ENCODE data around the gene HLA-DQA1. TPM values are rescaled to one million over a fixed set of nuclear protein-coding genes. Genes with fewer than 3 reads are reported as not detected.
"Not testable (repeated sequence)": the region's sequence is repeated elsewhere in the genome, so short reads cannot be mapped to it uniquely, and the experiment has no call there.

Gene HLA-DQA1
- total RNA-seq, 2 experiments from 2014 or later, result 35.4 to 41.1 TPM

GRCh38 chr6:32645047-32645703, 8.0 kb downstream of the HLA-DQA1 start:
- ChIA-PET CTCF (no interaction called here), POLR2A (no interaction called here)
- peaks cover 30% of the 10 kb centered on the region for H3K36me3 Mint-ChIP-seq (ENCODE audit: low read depth)

GRCh38 chr6:32655203-32655710, 18.1 kb downstream of the HLA-DQA1 start:
- CTCF ChIA-PET, result no interaction called here
- POLR2A ChIA-PET, result no interaction called here
- peaks cover 2% of the 10 kb centered on the region for H3K27me3 Mint-ChIP-seq
- peaks cover 27% of the 10 kb centered on the region for H3K36me3 Mint-ChIP-seq (ENCODE audit: low read depth)
- H3K4me1 Mint-ChIP-seq, result no peaks in the 10 kb centered on the region
- no peak overlapping the region for H3K4me3 Mint-ChIP-seq
- H3K9me3 Mint-ChIP-seq, result peaks cover 5% of the 10 kb centered on the region
- H3K27ac Mint-ChIP-seq, result no peak overlapping the region
- DNase-seq, result no peak

More at GRCh38 chr6:32645047-32645703, 8.0 kb downstream of the HLA-DQA1 start:
- Mint-ChIP-seq H3K4me3 (no peak overlapping the region), H3K27ac (no peak overlapping the region), H3K9me3 (no peaks in the 10 kb centered on the region), H3K4me1 (peaks cover 26% of the 10 kb centered on the region), H3K27me3 (peaks cover 14% of the 10 kb centered on the region)
- DNase-seq, result no peak

DNA sequence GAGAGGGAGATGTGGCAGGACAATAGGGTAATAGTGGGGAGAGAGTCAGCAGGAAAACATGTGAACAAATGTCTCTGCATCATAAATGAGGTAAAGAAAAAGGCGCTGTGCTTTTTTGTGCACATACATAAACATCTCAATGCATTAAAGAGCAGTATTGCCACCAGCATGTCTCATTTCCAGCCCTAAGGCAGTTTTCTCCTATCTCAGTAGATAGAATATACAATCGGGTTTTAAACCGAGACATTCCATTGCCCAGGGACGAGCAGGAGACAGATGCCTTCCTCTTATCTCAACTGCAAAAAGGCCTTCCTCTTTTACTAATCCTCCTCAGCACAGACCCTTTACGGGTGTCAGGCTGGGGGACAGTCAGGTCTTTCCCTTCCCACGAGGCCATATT, 20.1 kb downstream of the HLA-DQA1 start:
- H3K4me1 Mint-ChIP-seq, CTCF ChIA-PET, H3K27ac Mint-ChIP-seq, DNase-seq, POLR2A ChIA-PET, H3K27me3 Mint-ChIP-seq, H3K4me3 Mint-ChIP-seq, H3K9me3 Mint-ChIP-seq: not testable (repeated sequence)
- peaks cover 47% of the 10 kb centered on the region for H3K36me3 Mint-ChIP-seq (ENCODE audit: low read depth)

DNA sequence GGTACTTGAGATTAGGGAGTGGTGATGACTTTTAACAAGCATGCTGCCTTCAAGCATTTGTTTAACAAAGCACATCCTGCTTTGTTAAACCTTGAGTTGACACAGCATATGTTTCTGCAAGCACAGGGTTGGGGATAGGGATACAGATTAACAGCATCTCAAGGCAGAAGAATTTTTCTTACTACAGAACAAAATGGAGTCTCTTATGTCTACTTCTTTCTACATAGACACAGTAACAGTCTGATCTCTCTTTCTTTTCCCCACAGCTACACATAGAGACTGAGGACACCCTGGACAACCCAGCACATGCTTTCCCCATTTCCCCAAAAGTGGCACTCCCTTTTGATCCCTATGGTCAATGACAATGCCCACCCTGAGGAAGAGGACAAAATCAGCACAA, 20.6 kb downstream of the HLA-DQA1 start:
- CTCF ChIA-PET, H3K4me3 Mint-ChIP-seq, H3K27ac Mint-ChIP-seq, POLR2A ChIA-PET, H3K4me1 Mint-ChIP-seq, DNase-seq, H3K9me3 Mint-ChIP-seq, H3K27me3 Mint-ChIP-seq: not testable (repeated sequence)
- H3K36me3 Mint-ChIP-seq (ENCODE audit: low read depth), result peaks cover 52% of the 10 kb centered on the region

- ChIA-PET POLR2A (interaction anchor here (0.6 kb wide), 1 partner anchor 27 kb away, joined by 3 read pairs; no protein-coding TSS in a partner anchor), CTCF (no interaction called here)
- H3K4me1 Mint-ChIP-seq, result peaks cover 8% of the 10 kb centered on the region
- DNase-seq, result no peak
- H3K9me3 Mint-ChIP-seq, result peaks cover 5% of the 10 kb centered on the region
- no peak overlapping the region for H3K27ac Mint-ChIP-seq
- no peak overlapping the region for H3K4me3 Mint-ChIP-seq
- peaks cover 58% of the 10 kb centered on the region for H3K36me3 Mint-ChIP-seq (ENCODE audit: low read depth)
- H3K27me3 Mint-ChIP-seq, result no peaks in the 10 kb centered on the region
Observed at GRCh38 chr6:32658268-32658897, 21.2 kb downstream of the HLA-DQA1 start.

GRCh38 chr6:32659856-32660595, 22.8 kb downstream of the HLA-DQA1 start:
- POLR2A ChIA-PET, result interaction anchor here (1.2 to 1.6 kb wide), 2 partner anchors 10 to 37 kb away, joined by 5 to 6 read pairs; no protein-coding TSS in a partner anchor

GRCh38 chr6:32662099-32662498, 24.9 kb downstream of the HLA-DQA1 start:
- DNase-seq, result no peak
- Mint-ChIP-seq H3K4me1 (peaks cover 40% of the 10 kb centered on the region), H3K4me3 (no peak overlapping the region), H3K9me3 (no peaks in the 10 kb centered on the region), H3K27me3 (peaks cover 8% of the 10 kb centered on the region), H3K36me3 (ENCODE audit: low read depth) (peaks cover 79% of the 10 kb centered on the region), H3K27ac (no peak overlapping the region)
- CTCF ChIA-PET, result no interaction called here
- POLR2A ChIA-PET, result no interaction called here

More at GRCh38 chr6:32659856-32660595, 22.8 kb downstream of the HLA-DQA1 start:
- H3K36me3 Mint-ChIP-seq (ENCODE audit: low read depth), result peaks cover 70% of the 10 kb centered on the region
- H3K4me1 Mint-ChIP-seq, result peaks cover 20% of the 10 kb centered on the region
- no peaks in the 10 kb centered on the region for H3K27me3 Mint-ChIP-seq
- CTCF ChIA-PET, result interaction anchor here (1.5 kb wide), 1 partner anchor 38 kb away, joined by 4 read pairs; no protein-coding TSS in a partner anchor
- no peak overlapping the region for H3K27ac Mint-ChIP-seq
- no peak for DNase-seq
- H3K9me3 Mint-ChIP-seq, result peaks cover 3% of the 10 kb centered on the region
- no peak overlapping the region for H3K4me3 Mint-ChIP-seq

DNA sequence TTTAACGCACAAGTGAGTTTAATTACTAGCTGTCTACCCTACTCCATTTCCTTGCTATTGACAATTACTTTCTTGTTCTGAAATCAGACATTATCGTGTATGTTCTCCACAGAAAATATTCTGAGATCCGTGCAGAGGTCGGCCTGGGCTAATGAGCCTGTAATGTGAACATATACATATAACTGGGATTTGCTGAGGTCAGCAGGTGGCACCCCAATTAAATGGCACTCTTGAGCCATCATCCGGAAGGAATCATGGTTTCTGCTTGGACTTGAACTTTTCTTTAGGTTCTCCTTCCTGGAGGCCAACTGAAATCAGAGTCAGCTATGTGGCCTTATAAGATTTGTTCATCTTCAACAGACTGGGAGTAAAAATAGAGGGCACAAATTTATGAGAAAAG, 25.6 kb downstream of the HLA-DQA1 start:
- Mint-ChIP-seq H3K4me1 (peaks cover 47% of the 10 kb centered on the region), H3K27me3 (peaks cover 8% of the 10 kb centered on the region), H3K36me3 (ENCODE audit: low read depth) (peaks cover 76% of the 10 kb centered on the region), H3K9me3 (no peaks in the 10 kb centered on the region), H3K4me3 (no peak overlapping the region), H3K27ac (no peak overlapping the region)
- CTCF ChIA-PET, result interaction anchor here (2.2 kb wide), 1 partner anchor 98 kb away, joined by 6 read pairs; no protein-coding TSS in a partner anchor
- no peak for DNase-seq
- POLR2A ChIA-PET, result no interaction called here

DNA sequence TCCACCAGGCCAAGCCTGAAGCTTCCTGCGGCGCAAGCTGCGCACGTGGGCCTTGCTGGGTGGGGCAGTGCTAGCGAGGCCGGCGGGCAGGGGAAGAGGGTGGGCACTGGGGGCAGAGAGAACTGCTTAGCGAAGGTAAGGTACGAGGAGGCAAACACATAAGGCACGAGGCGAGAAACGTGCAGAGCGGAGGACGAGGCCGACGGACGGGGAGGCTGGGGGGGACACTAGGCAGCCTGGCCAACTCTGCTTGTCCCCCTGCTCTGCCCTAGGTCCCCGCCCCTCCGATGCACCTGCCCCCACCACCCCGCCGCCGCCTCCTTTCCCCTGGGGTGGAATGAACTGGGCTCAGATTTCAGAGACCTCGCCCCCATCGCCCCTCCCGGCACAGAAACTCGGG, 27.1 kb downstream of the HLA-DQA1 start:
- Mint-ChIP-seq H3K36me3 (ENCODE audit: low read depth) (peaks cover 64% of the 10 kb centered on the region), H3K4me3 (peak overlapping the region; percentile 93), H3K9me3 (no peaks in the 10 kb centered on the region), H3K4me1 (peaks cover 60% of the 10 kb centered on the region), H3K27me3 (peaks cover 8% of the 10 kb centered on the region), H3K27ac (no peak overlapping the region)
- DNase-seq, result no peak
- POLR2A ChIA-PET, result interaction anchor here (0.8 to 2.9 kb wide), 2 partner anchors 41 to 97 kb away, joined by 5 to 24 read pairs; no protein-coding TSS in a partner anchor
- CTCF ChIA-PET, result interaction anchor here (2.2 to 2.3 kb wide), 2 partner anchors 42 to 96 kb away, joined by 6 to 9 read pairs; no protein-coding TSS in a partner anchor

DNA sequence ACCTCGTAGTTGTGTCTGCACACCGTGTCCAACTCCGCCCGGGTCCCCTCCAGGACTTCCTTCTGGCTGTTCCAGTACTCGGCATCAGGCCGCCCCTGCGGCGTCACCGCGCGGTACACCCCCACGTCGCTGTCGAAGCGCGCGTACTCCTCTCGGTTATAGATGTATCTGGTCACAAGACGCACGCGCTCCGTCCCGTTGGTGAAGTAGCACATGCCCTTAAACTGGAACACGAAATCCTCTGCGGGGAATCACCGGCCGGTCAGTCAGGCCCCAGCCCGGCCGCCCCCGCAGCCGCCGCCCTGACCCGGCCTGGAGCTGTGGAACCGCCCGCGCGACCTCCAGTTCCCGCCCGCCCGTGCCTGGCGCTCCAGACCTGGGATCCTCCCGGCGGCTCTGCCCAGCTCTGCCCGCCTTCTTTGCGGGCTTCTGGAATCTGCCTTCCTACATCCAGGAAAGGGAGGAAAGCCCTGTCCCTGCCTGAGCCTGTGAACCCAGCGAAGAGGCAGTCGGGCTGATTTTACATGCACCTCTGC, 27.7 kb downstream of the HLA-DQA1 start:
- peak overlapping the region; percentile 87 for H3K27ac Mint-ChIP-seq
- no peaks in the 10 kb centered on the region for H3K9me3 Mint-ChIP-seq
- peak overlapping the region; percentile 93 for H3K4me3 Mint-ChIP-seq
- H3K27me3 Mint-ChIP-seq, result peaks cover 8% of the 10 kb centered on the region
- peaks cover 59% of the 10 kb centered on the region for H3K36me3 Mint-ChIP-seq (ENCODE audit: low read depth)
- peaks cover 62% of the 10 kb centered on the region for H3K4me1 Mint-ChIP-seq
- ChIA-PET POLR2A (interaction anchor here (0.6 to 2.9 kb wide), 7 partner anchors 21 to 556 kb away, joined by 3 to 24 read pairs (median 5); partner anchors contain the start of gene HLA-DRA), CTCF (interaction anchor here (1.2 to 2.3 kb wide), 3 partner anchors 20 to 96 kb away, joined by 3 to 9 read pairs (median 6); no protein-coding TSS in a partner anchor)
- DNase-seq, result peak; percentile 41

GRCh38 chr6:32665661-32666060, 28.5 kb downstream of the HLA-DQA1 start:
- POLR2A ChIA-PET, result interaction anchor here (0.6 to 2.9 kb wide), 8 partner anchors 20 to 555 kb away, joined by 3 to 24 read pairs (median 5); partner anchors contain the start of gene HLA-DRA

More at GRCh38 chr6:32665661-32666060, 28.5 kb downstream of the HLA-DQA1 start:
- H3K36me3 Mint-ChIP-seq (ENCODE audit: low read depth), result peaks cover 55% of the 10 kb centered on the region
- peaks cover 62% of the 10 kb centered on the region for H3K4me1 Mint-ChIP-seq
- CTCF ChIA-PET, result interaction anchor here (1.2 to 2.3 kb wide), 3 partner anchors 19 to 43 kb away, joined by 3 to 9 read pairs (median 4); no protein-coding TSS in a partner anchor
- H3K27ac Mint-ChIP-seq, result peak overlapping the region; percentile 87
- DNase-seq, result no peak
- peaks cover 8% of the 10 kb centered on the region for H3K27me3 Mint-ChIP-seq
- peak overlapping the region; percentile 93 for H3K4me3 Mint-ChIP-seq
- peaks cover 3% of the 10 kb centered on the region for H3K9me3 Mint-ChIP-seq

All from activated CD4-positive, alpha-beta memory T cell treated with anti-CD3 and anti-CD28 coated beads, Interleukin-2, amount 10 ng/mL, durations not matched to agents 7 days and 5 days (primary cell).